B cell (primary cell): ENCODE data around the gene PALLD. TPM values are rescaled to one million over a fixed set of nuclear protein-coding genes. Genes with fewer than 3 reads are reported as not detected.

Experiments
- ATAC-seq: fragments of 200-7000 bp; cut with Tn5 transposase; one replicate; pipeline ENCODE4 v1.10.0; 2021; ENCODE audit warnings: low read depth, mild to moderate bottlenecking, moderate number of reproducible peaks, moderate library complexity
- CTCF ChIA-PET: fragments of 350-600 bp; sonication (Branson Sonifier 250); formaldehyde crosslinking; loops from one replicate; lab custom pipeline; 2021; ENCODE audit warnings: antibody characterized with exemption, inconsistent platforms; lab: Charles Lee
- POLR2A ChIA-PET: fragments of 350-600 bp; sonication (Branson Sonifier 250); formaldehyde crosslinking; loops from one replicate; lab custom pipeline; 2021; ENCODE audit warnings: antibody characterized with exemption; lab: Charles Lee
- DNase-seq: peaks from one replicate; pipeline ENCODE4 v3.0.0; 2013
- H2AFZ ChIP-seq: 2 replicates; pipeline ENCODE4 v1.6.1; 2012; ENCODE audit warnings: mild to moderate bottlenecking, low read depth, low read length; ENCODE audit not compliant: insufficient read depth, poor library complexity, severe bottlenecking
- H3K27ac ChIP-seq, 2 donors: 1 replicate in 1 of 2; 2 replicates in 1 of 2; pipeline ENCODE4 v1.5.1; 2012 to 2013; ENCODE audit warnings: low read length in 2 of 2, mild to moderate bottlenecking in 2 of 2, moderate library complexity in 1 of 2
- H3K27me3 ChIP-seq, 4 experiments: fragments of 200-600 bp in 1 of 4; sonication (generic) in 1 of 4; replicated peaks in 1 of 4; 1 replicate in 2 of 4; 2 replicates in 2 of 4; pipeline versions ENCODE4 v1.6.1 to v1.7.0; 2013 to 2016; ENCODE audit warnings: low read length in 3 of 4, mild to moderate bottlenecking in 2 of 4, mixed read lengths in 1 of 4, moderate library complexity in 1 of 4; ENCODE audit not compliant: insufficient read depth in 4 of 4, control insufficient read depth in 3 of 4; ENCODE audit errors: control extremely low read depth in 1 of 4
- H3K36me3 ChIP-seq, 2 experiments: replicated peaks in 1 of 2; 1 replicate in 1 of 2; 2 replicates in 1 of 2; pipeline versions ENCODE4 v1.6.1 to v1.7.1; 2013; ENCODE audit warnings: low read length in 1 of 2; ENCODE audit not compliant: insufficient read depth in 2 of 2, control insufficient read depth in 1 of 2; ENCODE audit errors: control extremely low read depth in 1 of 2, extremely low read depth in 1 of 2
- H3K4me1 ChIP-seq, 2 donors: fragments of 200-600 bp in 1 of 2; sonication (generic) in 1 of 2; 1 replicate in 1 of 2; 2 replicates in 1 of 2; pipeline versions ENCODE4 v1.5.1 to v1.6.1; 2013 to 2017; ENCODE audit warnings: low read length in 2 of 2; ENCODE audit not compliant: control insufficient read depth in 2 of 2, insufficient read depth in 2 of 2
- H3K4me2 ChIP-seq: replicated peaks from 2 replicates; pipeline ENCODE3; 2012; ENCODE audit warnings: mild to moderate bottlenecking, low read depth, low read length; ENCODE audit not compliant: poor library complexity, severe bottlenecking
- H3K4me3 ChIP-seq, 5 experiments: fragments of 200-600 bp in 1 of 5; sonication (generic) in 1 of 5; 1 replicate in 3 of 5; 2 replicates in 2 of 5; pipeline versions ENCODE4 v1.5.1 to v1.7.0; 2011 to 2016; ENCODE audit warnings: low read length in 4 of 5, mild to moderate bottlenecking in 4 of 5, low read depth in 2 of 5, control low read depth in 1 of 5, moderate library complexity in 1 of 5; ENCODE audit not compliant: insufficient read depth in 1 of 5; ENCODE audit errors: control extremely low read depth in 1 of 5, extremely low read depth in 1 of 5
- H3K79me2 ChIP-seq: fragments of 200-600 bp; sonication (generic); one replicate; pipeline ENCODE4 v1.6.0; 2016; ENCODE audit warnings: low read length; ENCODE audit not compliant: control insufficient read depth, insufficient read depth
- H3K9ac ChIP-seq: fragments of 200-600 bp; sonication (generic); 2 replicates; pipeline ENCODE4 v1.6.1; 2017; ENCODE audit warnings: mild to moderate bottlenecking, low read length, moderate library complexity
- H3K9me3 ChIP-seq, 3 donors: one replicate each; pipeline versions ENCODE4 v1.6.1 to v1.7.1; 2013; ENCODE audit warnings: low read length in 2 of 3; ENCODE audit not compliant: control insufficient read depth in 2 of 3, insufficient read depth in 1 of 3; ENCODE audit errors: control extremely low read depth in 1 of 3
- H4K20me1 ChIP-seq: 2 replicates; pipeline ENCODE4 v1.6.0; 2012; ENCODE audit warnings: mild to moderate bottlenecking, low read length; ENCODE audit not compliant: insufficient read depth, control insufficient read depth, poor library complexity, severe bottlenecking
- H3K27ac Mint-ChIP-seq: one replicate; pipeline ENCODE4 v1.8.0; 2021; ENCODE audit warnings: mixed read lengths
- H3K27me3 Mint-ChIP-seq: one replicate; pipeline ENCODE4 v1.8.0; 2021; ENCODE audit warnings: mixed read lengths
- H3K4me1 Mint-ChIP-seq: one replicate; pipeline ENCODE4 v1.8.0; 2021; ENCODE audit warnings: mixed read lengths
- H3K4me3 Mint-ChIP-seq: one replicate; pipeline ENCODE4 v1.8.0; 2021; ENCODE audit warnings: mixed read lengths
- H3K9me3 Mint-ChIP-seq: one replicate; pipeline ENCODE4 v1.8.0; 2022; ENCODE audit warnings: mixed read lengths; ENCODE audit not compliant: insufficient read depth
- CTCF ChIP-seq: fragments of 200-600 bp; IDR thresholded peaks from one replicate; pipeline ENCODE4 v1.8.0; 2022; ENCODE audit warnings: antibody characterized with exemption, mild to moderate bottlenecking
- EZH2 ChIP-seq: IDR thresholded peaks from 2 replicates; pipeline ENCODE4 v1.6.1; 2012; ENCODE audit warnings: borderline replicate concordance, low read depth, mild to moderate bottlenecking, moderate library complexity, low read length; ENCODE audit not compliant: insufficient read depth, poor library complexity, severe bottlenecking
- WGBS: methylation state at CpG from one replicate; pipeline ENCODE4 v1.1.5; 2013; ENCODE audit warnings: missing lambda C conversion rate; ENCODE audit not compliant: insufficient coverage; 5-methylcytosine and 5-hydroxymethylcytosine counted together
- intact Hi-C: fragments of 100-400 bp; cut with micrococcal nuclease; formaldehyde crosslinking; loops from one replicate; pipeline ENCODE4 v1.10.0; 2022
- polyA plus RNA-seq: library from polyadenylated mRNA; depleted of rRNA; stranded (reverse); fragments of >200 nt; gene quantifications from 2 replicates; pipeline ENCODE4 v1.2.3, GENCODE V29; 2012
- total RNA-seq, 2 donors: library from RNA; stranded (reverse); fragments of 120-200 nt in 1 of 2; gene quantifications; 1 replicate in 1 of 2; 2 replicates in 1 of 2; pipeline versions ENCODE4 v1.2.3 to v1.2.4, GENCODE V29; 2013 to 2022

The PALLD gene
- total and polyA plus RNA-seq, 2 donors (not counting 1 experiment from before 2014, with no cell fraction given), result 0.63 to 0.71 TPM

- WGBS, result 93% methylated on average over 4 of the region's 4 CpGs
- H3K9me3 Mint-ChIP-seq, result no peaks in the 10 kb centered on the region
- no peak for ATAC-seq
These were observed 268.5 kb downstream of the PALLD start for GRCh38 chr4:168765322-168765721.

GRCh38 chr4:168765726-168766125 lies 268.9 kb downstream of the PALLD start:
- peaks cover 10% of the 10 kb centered on the region for H3K27me3 Mint-ChIP-seq
- Histone ChIP-seq H3K9ac (no peak overlapping the region), H3K79me2 (no peaks in the 10 kb centered on the region), H3K4me2 (no peak overlapping the region), H4K20me1 (no peaks in the 10 kb centered on the region), H2AFZ (no peak overlapping the region), H3K4me1 (no peaks in the 10 kb centered on the region), H3K36me3 (no peaks in the 10 kb centered on the region), H3K9me3 (no peaks in the 10 kb centered on the region), H3K4me3 (no peak overlapping the region), H3K27ac (no peak overlapping the region), H3K27me3 (no peaks in the 10 kb centered on the region)
- intact Hi-C loops, result no loop called here
- H3K4me3 Mint-ChIP-seq, result no peak overlapping the region
- H3K4me1 Mint-ChIP-seq, result no peaks in the 10 kb centered on the region
- ATAC-seq, result no peak
- TF ChIP-seq CTCF (no peak), EZH2 (no peak)
- ChIA-PET POLR2A (no interaction called here), CTCF (no interaction called here)
- DNase-seq, result no peak
- H3K27ac Mint-ChIP-seq, result no peak overlapping the region
- no peaks in the 10 kb centered on the region for H3K9me3 Mint-ChIP-seq

More at GRCh38 chr4:168765322-168765721, 268.5 kb downstream of the PALLD start:
- ChIA-PET CTCF (interaction anchor here (1.2 kb wide), 1 partner anchor 9 kb away, joined by 3 read pairs; no protein-coding TSS in a partner anchor), POLR2A (no interaction called here)
- no peaks in the 10 kb centered on the region for H3K4me1 Mint-ChIP-seq
- H3K27ac Mint-ChIP-seq, result no peak overlapping the region
- Histone ChIP-seq H3K27ac (no peak overlapping the region), H3K27me3 (no peaks in the 10 kb centered on the region), H3K9ac (no peak overlapping the region), H3K36me3 (no peaks in the 10 kb centered on the region), H3K9me3 (no peaks in the 10 kb centered on the region), H3K4me3 (no peak overlapping the region), H3K4me1 (no peaks in the 10 kb centered on the region), H4K20me1 (no peaks in the 10 kb centered on the region), H3K79me2 (no peaks in the 10 kb centered on the region), H2AFZ (no peak overlapping the region), H3K4me2 (no peak overlapping the region)
- TF ChIP-seq EZH2, result no peak
- no peak for TF ChIP-seq CTCF
- peaks cover 10% of the 10 kb centered on the region for H3K27me3 Mint-ChIP-seq
- no peak overlapping the region for H3K4me3 Mint-ChIP-seq
- intact Hi-C loops, result no loop called here
- DNase-seq, result no peak
